Stimulated activated CD8-positive, alpha-beta memory T cell treated with anti-CD3 and anti-CD28 coated beads, Interleukin-12 subunit alpha, Interleukin-12 subunit beta, amount 100 ng/mL, for 24 hours (primary cell): Measurements from ENCODE around the gene TMEM127.
"Not testable (repeated sequence)": the region's sequence is repeated elsewhere in the genome, so short reads cannot be mapped to it uniquely, and the experiment has no call there.

ENCODE experiments used
- DNase-seq: peaks from one replicate; pipeline ENCODE4 v3.0.0-alpha.2; 2020; ENCODE audit errors: extremely low read depth

Gene TMEM127

GRCh38 chr2:96241227-96241626 lies 24.6 kb downstream of the TMEM127 start:
- no peak for DNase-seq

GRCh38 chr2:96240341-96241038 lies 25.3 kb downstream of the TMEM127 start:
- no peak for DNase-seq

GRCh38 chr2:96239745-96240264 lies 26.0 kb downstream of the TMEM127 start:
- DNase-seq, result no peak

- no peak for DNase-seq
Observed at GRCh38 chr2:96239091-96239490, 26.7 kb downstream of the TMEM127 start.

- DNase-seq, result no peak
Observed at GRCh38 chr2:96238266-96238665, 27.5 kb downstream of the TMEM127 start.

- DNase-seq, result no peak
Observed at GRCh38 chr2:96236882-96237281, 28.9 kb downstream of the TMEM127 start.

- DNase-seq, result no peak
Observed at GRCh38 chr2:96233880-96234316, 31.9 kb downstream of the TMEM127 start.

GRCh38 chr2:96233436-96233835 lies 32.4 kb downstream of the TMEM127 start:
- DNase-seq, result no peak

GRCh38 chr2:96231316-96231715 lies 34.5 kb downstream of the TMEM127 start:
- no peak for DNase-seq

- no peak for DNase-seq
Observed at GRCh38 chr2:96225016-96225533, 40.7 kb downstream of the TMEM127 start.

GRCh38 chr2:96221106-96221505 lies 44.7 kb downstream of the TMEM127 start:
- DNase-seq, result not testable (repeated sequence)

GRCh38 chr2:96219959-96220358 lies 45.8 kb downstream of the TMEM127 start:
- not testable (repeated sequence) for DNase-seq

GRCh38 chr2:96218508-96219131 lies 47.2 kb downstream of the TMEM127 start:
- no peak for DNase-seq

- no peak for DNase-seq
Observed at GRCh38 chr2:96214554-96214953, 51.2 kb downstream of the TMEM127 start.

GRCh38 chr2:96213379-96213778 lies 52.4 kb downstream of the TMEM127 start:
- no peak for DNase-seq

GRCh38 chr2:96212339-96212738 lies 53.5 kb downstream of the TMEM127 start:
- no peak for DNase-seq

GRCh38 chr2:96209729-96210085 lies 56.1 kb downstream of the TMEM127 start:
- no peak for DNase-seq

- no peak for DNase-seq
Observed at GRCh38 chr2:96209011-96209728, 56.6 kb downstream of the TMEM127 start.

GRCh38 chr2:96208143-96209010 lies 57.4 kb downstream of the TMEM127 start, which contains the start of gene STARD7:
TSS of gene STARD7 (minus strand) at chr2:96208827. CDS start at chr2:96208434, 393 bp downstream.
- DNase-seq, result peak; percentile 94

- no peak for DNase-seq
Observed at GRCh38 chr2:96207774-96208142, 58.0 kb downstream of the TMEM127 start.

- DNase-seq, result no peak
Observed at GRCh38 chr2:96207073-96207773, 58.6 kb downstream of the TMEM127 start.
